Stimulated activated CD4-positive, alpha-beta T cell treated with anti-CD3 and anti-CD28 coated beads, TNF-alpha, amount 100 ng/mL, for 48 hours (primary cell): Measurements from ENCODE around the gene COMT.

Experiments
- DNase-seq, 3 donors: peaks; one replicate each; pipeline ENCODE4 v3.0.0-alpha.2; 2020; ENCODE audit warnings: low read depth in 3 of 3

COMT gene

GRCh38 chr22:19993926-19994325 lies 52.4 kb downstream of the COMT start:
- no peak for DNase-seq

DNA sequence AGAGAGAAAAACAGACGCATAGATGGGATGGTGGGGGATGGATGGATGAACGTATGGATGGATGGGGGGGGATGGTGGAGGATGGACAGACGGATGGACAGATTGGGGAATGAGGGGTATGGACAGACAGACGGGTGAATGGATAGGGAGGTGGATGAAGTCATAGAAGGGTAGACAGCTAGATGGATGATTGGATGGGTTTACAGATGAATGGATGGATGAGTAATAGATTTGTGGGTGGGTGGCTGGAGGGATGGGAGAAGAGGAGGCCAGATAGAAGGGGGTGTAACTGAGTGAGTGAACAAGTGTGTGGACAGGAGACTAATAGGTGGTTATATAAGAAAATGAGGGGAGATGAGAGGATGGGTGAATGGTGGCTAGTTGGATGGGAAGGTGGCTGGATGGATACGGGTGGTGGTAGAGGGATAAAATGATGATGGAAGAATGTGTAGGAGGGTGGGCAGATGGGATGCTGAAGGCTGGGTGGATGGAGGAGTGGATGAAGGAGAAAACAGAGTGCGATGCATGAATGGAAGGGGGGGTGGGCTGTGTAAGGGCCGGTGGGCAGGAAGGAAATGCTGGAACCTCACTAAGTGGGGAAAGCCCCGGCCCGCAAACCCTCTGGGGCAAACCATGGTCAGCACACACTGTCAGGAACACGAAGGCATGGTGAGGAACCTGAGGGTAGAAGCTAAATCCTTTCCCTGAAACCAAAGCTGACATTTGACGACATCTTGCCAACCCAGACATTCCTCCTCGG lies 53.5 kb downstream of the COMT start:
- no peak for DNase-seq

GRCh38 chr22:19995611-19996339 lies 54.2 kb downstream of the COMT start:
- no peak for DNase-seq

DNA sequence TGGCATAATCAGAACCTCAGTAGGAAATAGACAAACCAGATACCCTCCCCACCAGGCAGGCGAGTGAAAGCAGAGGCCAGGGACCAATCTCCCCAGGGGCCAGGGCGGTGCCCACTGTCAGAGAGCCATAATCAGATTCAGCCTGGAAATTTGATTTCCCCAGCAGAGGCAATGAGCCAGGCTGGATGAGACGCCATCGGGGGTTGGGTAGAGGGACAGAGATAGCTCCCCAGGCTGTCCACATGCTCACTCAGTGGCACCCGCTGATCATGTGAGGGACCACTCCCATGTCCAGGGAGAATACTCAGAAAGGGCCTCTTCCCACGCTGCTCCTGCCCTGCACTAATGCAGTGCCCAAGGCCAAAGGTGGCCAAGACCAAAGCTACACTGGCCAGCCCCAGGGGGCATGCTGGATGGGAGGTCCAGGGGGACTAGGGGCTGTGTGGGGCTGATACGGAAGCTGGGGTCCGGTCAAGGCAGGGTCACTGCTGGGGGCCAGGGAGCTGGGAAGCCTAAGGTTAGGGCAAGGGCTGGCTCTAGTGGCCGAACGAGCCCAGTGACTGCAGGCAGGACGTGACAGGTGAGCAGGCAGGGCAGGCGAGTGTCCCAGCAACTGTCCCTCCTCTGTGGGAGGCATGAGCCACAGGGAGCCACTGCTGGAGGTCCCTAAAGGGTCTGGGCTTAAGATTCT lies 55.3 kb downstream of the COMT start:
- DNase-seq: no peak

DNA sequence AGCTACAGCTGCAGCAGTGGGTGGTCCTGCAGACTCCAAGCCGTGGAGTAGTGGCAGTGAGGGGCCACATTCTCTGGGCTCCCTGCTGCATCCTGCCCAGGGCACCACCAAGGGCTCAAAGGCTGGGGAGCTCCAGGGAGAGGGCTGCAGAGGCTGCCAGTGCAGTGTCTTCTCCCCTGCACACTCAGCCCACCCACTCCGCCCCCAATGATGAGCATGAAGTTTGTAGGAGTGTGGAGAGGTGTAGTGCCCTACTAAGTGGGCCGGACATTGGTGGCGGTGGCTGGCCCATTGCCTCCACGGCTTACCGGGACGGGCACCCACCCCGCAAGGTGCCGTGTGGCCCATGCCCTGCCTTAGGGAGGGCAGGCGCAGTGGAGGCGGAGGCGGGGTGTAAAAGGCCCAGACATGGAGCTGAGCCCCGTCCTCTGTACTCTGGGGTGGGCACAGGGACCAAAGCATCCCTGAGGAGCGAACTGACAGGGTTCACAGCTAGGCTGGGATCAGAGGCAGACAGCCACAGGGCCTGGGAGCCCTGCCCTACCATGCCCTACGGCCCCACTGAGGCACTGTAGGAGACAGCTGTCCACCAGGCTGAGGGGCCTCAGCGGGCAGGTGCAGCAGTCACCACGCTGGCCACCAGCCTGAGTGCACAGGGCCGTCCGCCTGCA lies 56.1 kb downstream of the COMT start:
- no peak for DNase-seq

- no peak for DNase-seq
These were observed 56.8 kb downstream of the COMT start for GRCh38 chr22:19998232-19998951.

DNA sequence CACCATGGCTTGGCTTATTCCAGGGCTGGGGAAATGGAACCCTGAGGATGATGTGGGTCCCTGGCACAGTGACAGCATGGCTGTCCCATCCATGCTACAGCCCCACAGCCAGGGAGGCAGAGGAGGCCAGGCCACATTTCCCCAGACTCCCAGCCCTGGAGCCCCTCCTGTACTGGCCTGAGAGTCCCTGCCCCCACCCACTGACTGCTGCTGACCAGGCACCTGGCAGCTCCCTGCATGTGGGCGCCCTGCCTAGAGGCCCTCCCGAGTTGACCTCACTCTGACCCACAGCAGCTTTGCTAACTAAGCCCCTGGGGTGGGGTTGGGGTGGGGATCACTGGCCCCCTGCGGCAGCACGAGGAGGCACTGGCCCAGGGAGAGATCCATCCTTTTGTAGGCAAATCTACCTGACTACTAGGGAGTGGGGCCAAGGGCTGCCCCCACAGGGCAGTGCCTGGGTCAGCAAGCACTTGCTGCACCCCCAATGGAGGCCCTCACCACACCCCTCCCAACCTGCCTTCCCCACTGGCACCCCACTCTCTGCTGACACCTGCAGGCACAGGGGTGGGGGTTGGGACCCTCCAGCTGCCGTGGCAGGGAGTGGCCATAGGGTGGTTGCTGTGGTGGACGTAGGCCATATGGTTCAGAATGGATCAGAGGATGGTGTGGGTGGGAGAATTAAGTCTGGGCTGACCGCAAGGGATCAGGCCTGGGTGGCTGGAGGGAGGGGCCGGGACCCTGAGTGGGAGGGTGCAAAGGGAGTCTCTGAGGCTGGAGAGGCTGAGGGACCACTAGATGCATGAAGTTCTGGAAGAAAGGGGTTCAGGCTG lies 57.6 kb downstream of the COMT start:
- no peak for DNase-seq

DNA sequence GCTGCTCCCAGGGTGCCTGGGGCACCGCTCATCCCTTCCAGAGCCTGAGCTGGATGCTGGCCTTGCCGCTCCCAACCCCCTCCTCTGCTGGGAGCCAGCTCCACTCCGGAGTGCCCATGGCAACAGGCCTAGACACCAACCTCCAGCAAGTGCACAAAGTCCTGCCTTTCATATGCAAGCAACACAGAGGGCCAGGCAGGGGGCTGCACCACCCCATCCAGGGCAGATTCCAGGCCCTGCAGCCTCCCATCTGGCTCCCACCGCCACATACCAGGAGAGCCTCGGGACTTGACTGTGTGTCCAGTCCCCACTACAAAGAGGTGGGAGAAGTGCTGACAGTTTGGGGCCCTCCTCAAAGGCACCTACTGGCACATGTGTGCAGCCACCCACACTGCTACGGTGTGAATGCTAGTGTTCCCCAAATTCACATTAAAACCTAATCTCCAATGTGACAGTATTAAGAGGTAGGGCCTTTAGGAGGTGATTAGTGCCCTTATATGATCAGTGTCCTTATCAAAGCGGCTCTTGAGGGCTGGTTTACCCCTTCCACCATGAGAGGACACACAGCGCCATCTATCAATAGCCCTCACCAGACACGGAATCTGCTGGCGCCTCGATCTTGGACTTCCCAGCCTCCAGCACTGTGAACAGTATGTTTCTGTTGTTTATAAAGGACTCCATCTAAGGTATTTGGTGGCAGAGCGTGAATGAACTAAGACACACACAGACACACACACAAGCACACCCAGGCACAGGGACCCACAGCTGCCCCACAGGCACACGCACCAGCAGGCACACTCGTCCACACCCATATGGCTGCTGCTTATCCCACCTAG lies 58.9 kb downstream of the COMT start:
- no peak for DNase-seq

GRCh38 chr22:20001082-20001638 lies 59.6 kb downstream of the COMT start:
- no peak for DNase-seq

DNA sequence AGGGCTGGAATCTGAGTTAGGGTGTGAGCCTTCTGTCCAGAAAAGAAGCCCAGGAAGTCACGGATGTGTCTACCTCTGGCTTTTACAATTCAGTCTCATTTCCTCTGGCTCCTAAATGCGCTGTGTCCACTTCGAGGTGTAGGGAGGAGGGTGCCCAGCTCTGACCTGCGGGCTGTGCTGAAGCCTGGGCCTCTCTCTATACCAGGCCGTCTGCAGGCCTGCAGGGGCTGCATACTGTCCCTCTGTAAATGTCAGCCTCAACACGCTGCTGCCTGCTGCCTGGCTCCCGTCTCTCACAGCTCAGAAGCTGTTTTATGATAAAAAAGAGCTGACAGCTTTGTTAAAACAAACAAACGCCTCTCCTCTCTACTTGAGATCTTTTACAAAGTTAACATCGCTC lies 60.6 kb downstream of the COMT start:
- DNase-seq: no peak

DNA sequence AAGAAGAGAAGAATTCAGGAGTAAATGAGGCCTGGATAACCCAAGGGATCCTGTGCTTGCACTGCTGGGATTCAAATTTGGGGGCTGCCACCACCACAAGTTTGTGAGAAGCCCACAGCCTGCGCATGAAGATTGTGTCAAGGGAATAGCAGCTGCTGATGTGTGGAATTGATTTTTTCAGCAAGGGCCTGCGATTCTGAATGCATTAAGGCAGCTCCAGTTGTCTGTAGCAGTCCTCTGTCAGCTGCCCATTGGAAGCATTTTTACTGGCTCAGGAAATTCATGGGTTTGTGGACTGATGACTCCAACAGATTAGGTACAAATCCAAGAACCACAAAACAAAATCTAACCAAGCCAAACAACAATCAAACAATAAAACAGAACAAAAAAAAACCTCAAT lies 61.1 kb downstream of the COMT start:
- no peak for DNase-seq

GRCh38 chr22:20003304-20003703 lies 61.7 kb downstream of the COMT start:
- DNase-seq: no peak

DNA sequence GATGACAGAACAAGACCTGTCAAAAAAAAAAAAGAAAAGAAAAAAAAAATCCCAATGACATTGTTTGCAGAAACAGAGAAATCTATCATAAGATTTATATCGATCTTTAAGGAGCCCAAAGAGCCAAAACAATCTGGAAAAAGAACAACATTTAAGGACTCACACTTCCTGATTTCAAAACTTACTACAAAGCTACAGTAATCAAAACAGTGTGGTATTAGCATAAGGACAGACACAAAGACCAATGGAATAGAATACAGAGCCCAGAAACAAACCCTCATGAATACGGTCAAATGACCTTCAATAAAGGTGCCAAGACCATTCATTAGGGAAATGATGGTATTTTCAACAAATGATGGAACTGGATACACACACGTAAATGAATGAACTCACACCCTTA lies 62.9 kb downstream of the COMT start:
- no peak for DNase-seq

GRCh38 chr22:20008221-20008995 lies 66.8 kb downstream of the COMT start:
- no peak for DNase-seq

DNA sequence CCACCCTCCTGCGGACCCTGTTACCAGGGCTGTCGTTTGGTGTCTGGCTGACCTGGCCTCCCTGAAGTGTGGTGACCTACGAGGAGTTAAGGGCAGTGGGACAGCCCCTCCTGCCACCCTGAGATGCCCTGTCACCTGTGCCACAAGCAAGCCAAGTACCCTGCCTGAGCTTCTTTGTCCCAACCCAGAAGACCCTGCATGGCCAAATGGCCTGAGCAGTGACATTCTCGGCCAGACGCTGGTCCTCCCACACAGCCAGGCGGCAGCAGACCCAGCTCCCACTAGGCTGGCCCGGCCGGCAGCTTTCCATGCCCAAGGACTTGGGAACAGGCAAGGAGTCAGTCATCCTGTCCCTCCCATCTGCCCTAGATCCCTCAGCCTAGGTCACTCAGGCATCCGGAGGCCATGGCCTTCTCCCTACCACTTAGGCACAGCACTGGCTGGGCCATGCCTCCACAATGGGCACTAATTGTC lies 67.5 kb downstream of the COMT start:
- DNase-seq: no peak

DNA sequence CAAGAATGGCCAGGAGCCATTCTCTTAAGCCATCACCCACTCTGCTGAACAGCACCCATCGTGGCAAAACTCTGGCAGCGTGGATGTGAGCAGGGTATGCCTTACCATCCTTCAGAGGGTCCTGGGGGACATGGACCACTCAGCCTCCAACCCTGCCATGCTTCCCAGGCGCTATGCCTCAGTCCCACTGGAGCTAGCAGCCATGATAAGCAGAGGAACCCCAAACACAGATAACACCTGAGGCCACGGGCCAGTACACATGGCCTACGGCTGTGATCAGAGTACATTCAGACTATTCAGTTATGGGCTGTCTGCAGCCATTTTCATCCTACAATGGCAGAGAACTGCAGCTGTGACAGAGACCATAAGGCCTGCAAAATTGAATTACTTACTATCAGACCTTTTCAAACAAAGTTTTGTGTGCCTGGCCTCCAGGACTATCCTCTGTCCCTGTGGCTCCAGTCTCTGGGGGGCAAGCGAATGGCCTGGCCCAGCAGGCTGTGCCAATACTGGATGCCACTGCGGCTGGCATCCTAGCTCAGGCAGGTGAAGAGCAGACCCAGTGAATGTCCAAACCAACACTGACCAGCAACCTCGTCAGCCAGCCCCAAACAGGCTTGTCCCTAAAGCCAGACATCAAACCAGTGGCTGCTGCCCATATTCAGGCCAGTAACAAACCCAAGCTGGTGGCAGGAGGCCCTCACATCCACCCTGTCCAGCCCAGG lies 68.2 kb downstream of the COMT start:
- no peak for DNase-seq

DNA sequence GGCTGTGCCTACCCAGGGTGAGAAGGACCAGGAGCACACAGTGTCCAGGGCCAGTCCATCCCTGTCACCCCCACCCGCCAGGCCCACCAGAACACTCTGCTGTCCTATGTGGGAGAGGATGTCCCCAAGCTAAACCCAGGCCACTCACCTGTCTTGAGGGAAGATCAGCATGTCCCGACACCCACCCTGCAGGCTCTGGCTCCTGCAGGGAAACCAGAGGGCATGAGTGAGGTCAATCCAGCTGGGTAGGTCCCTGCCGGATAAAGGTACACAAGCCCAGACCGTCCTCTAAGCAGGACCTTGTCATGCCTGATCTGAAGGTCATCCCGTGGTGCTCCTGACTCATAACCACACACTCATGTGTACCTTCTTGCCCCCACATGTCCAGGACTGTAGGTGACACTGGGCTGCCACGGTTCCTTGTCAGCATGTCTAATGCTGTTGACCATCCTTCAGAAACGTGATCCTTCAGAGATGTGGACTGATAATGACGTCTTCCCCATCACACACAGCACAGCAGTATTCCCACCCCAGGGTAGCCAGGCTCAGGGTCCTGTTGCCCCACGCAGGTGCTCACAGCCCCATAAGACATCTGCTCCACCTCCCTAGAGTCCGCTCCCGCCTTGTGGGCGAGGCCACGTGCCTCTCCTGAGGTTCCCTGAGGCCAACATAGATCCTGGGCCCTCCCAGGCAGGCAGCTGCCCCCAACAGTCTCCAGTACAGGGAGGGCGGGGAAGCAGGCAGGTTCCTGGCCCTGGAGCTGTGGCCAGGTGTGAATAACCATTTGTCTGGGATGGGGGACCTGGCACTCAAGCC lies 68.9 kb downstream of the COMT start:
- DNase-seq: no peak
